Adrenal gland (tissue), 12 donors: ENCODE results near the gene FAH. TPM values are rescaled to one million over a fixed set of nuclear protein-coding genes. Genes with fewer than 3 reads are reported as not detected.

ENCODE experiments used
- DNase-seq, 7 donors: peaks; one replicate each; pipeline ENCODE4 v3.0.0-alpha.2; 2019 to 2020
- H3K27ac ChIP-seq, 5 donors: fragments of 200-600 bp; sonication (generic) in 4 of 5; 1 replicate in 3 of 5; 2 replicates in 2 of 5; pipeline versions ENCODE4 v1.5.1 to v1.8.0; 2016 to 2020; ENCODE audit warnings: mild to moderate bottlenecking in 1 of 5
- H3K27me3 ChIP-seq: fragments of 200-600 bp; 2 replicates; pipeline ENCODE4 v1.8.0; 2021
- H3K36me3 ChIP-seq, 2 donors: fragments of 200-600 bp; replicated peaks in 1 of 2; 1 replicate in 1 of 2; 2 replicates in 1 of 2; pipeline versions ENCODE4 v1.5.1 to v1.8.0; 2018 to 2022
- H3K4me1 ChIP-seq, 2 donors: fragments of 200-600 bp; replicated peaks in 1 of 2; 1 replicate in 1 of 2; 2 replicates in 1 of 2; pipeline versions ENCODE4 v1.5.1 to v1.8.0; 2018 to 2021
- H3K4me3 ChIP-seq, 4 donors: fragments of 200-600 bp; sonication (generic) in 3 of 4; one replicate each; pipeline ENCODE4 v1.5.1; 2016 to 2018
- H3K9me3 ChIP-seq, 3 donors: fragments of 200-600 bp; sonication (generic) in 1 of 3; replicated peaks in 1 of 3; 1 replicate in 2 of 3; 2 replicates in 1 of 3; pipeline versions ENCODE4 v1.5.1 to v1.8.0; 2016 to 2021
- CTCF ChIP-seq, 6 experiments: fragments of 450-650 bp in 4 of 6; fragments of 200-600 bp in 2 of 6; sonication (generic) in 1 of 6; IDR thresholded peaks; 1 replicate in 5 of 6; 2 replicates in 1 of 6; pipeline versions ENCODE4 v1.5.1 to v1.8.0; 2016 to 2021; ENCODE audit warnings: antibody characterized with exemption in 6 of 6, mild to moderate bottlenecking in 2 of 6, moderate library complexity in 1 of 6
- POLR2A ChIP-seq, 2 donors: fragments of 450-650 bp; IDR thresholded peaks; one replicate each; pipeline ENCODE4 v1.6.1; 2017; ENCODE audit warnings: antibody characterized with exemption in 2 of 2, mild to moderate bottlenecking in 2 of 2, moderate library complexity in 1 of 2
- WGBS, 4 donors: extraction: QIAGEN DNeasy Blood & Tissue Kit in 2 of 4; methylation state at CpG; one replicate each; pipeline versions ENCODE4 v1.1.5 to v1.1.7; 2013 to 2017; 5-methylcytosine and 5-hydroxymethylcytosine counted together
- intact Hi-C, 2 donors: fragments of 100-400 bp; cut with DNase I; formaldehyde crosslinking; loops; one replicate each; pipeline versions ENCODE4 v1.14.1 to v1.15.0; 2022 to 2023
- polyA plus RNA-seq, 3 donors: library from polyadenylated mRNA; stranded (reverse); fragments of 200-250 nt in 2 of 3; fragments of 350-450 nt in 1 of 3; fragmentation: Illumina TruSeq in 1 of 3; extraction: RNeasy Lipid Tissue Mini Kit (QIAGEN cat#74804) in 1 of 3; gene quantifications; one replicate each; pipeline ENCODE4 v1.2.3, GENCODE V29; 2013 to 2014
- total RNA-seq, 9 donors: library from RNA; depleted of rRNA in 4 of 9; stranded (reverse); fragments of >200 nt in 4 of 9; fragments of 120-200 nt in 1 of 9; fragmentation: NEBNext Ultra II Directional in 1 of 9; extraction: Animal tissue kit (Norgen Biotek cat#: 25700) in 1 of 9; gene quantifications; one replicate each; pipeline versions ENCODE4 v1.1.0 to v1.2.4, GENCODE V29; 2013 to 2023
- donor health status: healthy with polysubstance abuse.
- donor health status: Bipolar disorder and iron deficiency.
- donor health status: DM: yes; HTN: yes; CAD: no.
- donor health status: DM: no; HTN: no; CAD: no.
- donor health status: DM: no; HTN: no; CAD: no.
- donor health status: DM: yes; HTN: yes; CAD: no.

The FAH gene
- total and polyA plus RNA-seq, 12 donors = 56.9 to 157 (median 106) TPM

- intact Hi-C loops = no loop called here
- no peaks in the 10 kb centered on the region for H3K9me3 ChIP-seq
- WGBS, 4 donors = 92 to 95% (median 93%) methylated on average over 4 of the region's 4 CpGs
- TF ChIP-seq CTCF (IDR thresholded peaks at IDR 0.05) = no peak
- no peak overlapping the region for H3K4me3 ChIP-seq
- H3K4me1 ChIP-seq = no peaks in the 10 kb centered on the region
- H3K27me3 ChIP-seq = no peaks in the 10 kb centered on the region
- H3K27ac ChIP-seq = no peak overlapping the region
- no peaks in the 10 kb centered on the region for H3K36me3 ChIP-seq
- DNase-seq = peak in 1 of 7 donors; percentile 9
Observed at GRCh38 chr15:80204231-80204630, 51.4 kb downstream of the FAH start.

GRCh38 chr15:80207887-80208286 is 55.1 kb downstream of the FAH start:
- Histone ChIP-seq H3K27ac (no peak overlapping the region), H3K36me3 (no peaks in the 10 kb centered on the region), H3K4me3 (no peak overlapping the region), H3K4me1 (no peaks in the 10 kb centered on the region), H3K27me3 (no peaks in the 10 kb centered on the region), H3K9me3 (no peaks in the 10 kb centered on the region)
- 76 to 84% (median 79%) methylated on average over 3 of the region's 3 CpGs for WGBS, 4 donors
- no peak for DNase-seq
- no peak for TF ChIP-seq CTCF (IDR thresholded peaks at IDR 0.05)
- no peak for TF ChIP-seq POLR2A (IDR thresholded peaks at IDR 0.05)
- intact Hi-C loops = no loop called here

- TF ChIP-seq CTCF (IDR thresholded peaks at IDR 0.05) (no peak), POLR2A (IDR thresholded peaks at IDR 0.05) (no peak)
- intact Hi-C loops = no loop called here
- Histone ChIP-seq H3K27me3 (no peaks in the 10 kb centered on the region), H3K36me3 (no peaks in the 10 kb centered on the region), H3K9me3 (no peaks in the 10 kb centered on the region), H3K27ac (no peak overlapping the region), H3K4me1 (no peaks in the 10 kb centered on the region), H3K4me3 (no peak overlapping the region)
- WGBS, 4 donors = 85 to 90% (median 86%) methylated on average over 10 to 11 of the region's 11 CpGs
- peak in 1 of 7 donors; percentile 11 for DNase-seq
Observed at GRCh38 chr15:80208758-80209734, 56.2 kb downstream of the FAH start.

GRCh38 chr15:80210611-80211573 is 58.1 kb downstream of the FAH start:
- DNase-seq = no peak
- 58 to 81% (median 77%) methylated on average over 12 of the region's 12 CpGs for WGBS, 4 donors
- H3K36me3 ChIP-seq = no peaks in the 10 kb centered on the region

More at GRCh38 chr15:80210611-80211573, 58.1 kb downstream of the FAH start:
- no peak for TF ChIP-seq CTCF (IDR thresholded peaks at IDR 0.05)
- TF ChIP-seq POLR2A (IDR thresholded peaks at IDR 0.05) = no peak
- Histone ChIP-seq H3K27me3 (no peaks in the 10 kb centered on the region), H3K9me3 (no peaks in the 10 kb centered on the region), H3K4me3 (no peak overlapping the region), H3K27ac (no peak overlapping the region), H3K4me1 (no peaks in the 10 kb centered on the region)
- intact Hi-C loops = no loop called here
